SK-N-SH (cell line): Measurements from ENCODE around the gene AGAP1. TPM values are rescaled to one million over a fixed set of nuclear protein-coding genes. Genes with fewer than 3 reads are reported as not detected.

Experiments used
- CTCF ChIA-PET: fragments of 300-600, 350-600 bp; formaldehyde crosslinking; extraction: SDS; loops from one replicate; lab custom pipeline; 2021; lab: Yijun Ruan, JAX
- POLR2A ChIA-PET: fragments of 350-600 bp; sonication (Branson Sonifier 250); formaldehyde crosslinking; extraction: SDS; loops from one replicate; lab custom pipeline; 2020; ENCODE audit warnings: antibody characterized with exemption, inconsistent platforms; lab: Yijun Ruan, JAX
- DNase-seq: peaks from one replicate; pipeline ENCODE4 v3.0.0; 2012
- H2AFZ ChIP-seq: fragments of 200-600 bp; sonication (generic); 2 replicates; pipeline ENCODE4 v1.8.1; 2016; ENCODE audit warnings: antibody characterized with exemption, mild to moderate bottlenecking, low read depth
- H3F3A ChIP-seq: fragments of 200-600 bp; sonication (generic); replicated peaks from 2 replicates; pipeline ENCODE3; 2016; ENCODE audit warnings: antibody characterized with exemption, mild to moderate bottlenecking; ENCODE audit not compliant: insufficient read depth
- H3K27ac ChIP-seq, 2 experiments: fragments of 200-500 bp in 1 of 2; fragments of 200-600 bp in 1 of 2; sonication (Bioruptor generic) in 1 of 2; sonication (generic), shearing (Covaris generic) in 1 of 2; 2 replicates each; pipeline versions ENCODE4 v1.5.1 to v1.6.1; 2014 to 2016; ENCODE audit warnings: low read depth in 2 of 2, inconsistent platforms in 1 of 2, low read length in 1 of 2, mild to moderate bottlenecking in 1 of 2, mixed read lengths in 1 of 2
- H3K27me3 ChIP-seq: fragments of 200-600 bp; sonication (generic), shearing (Covaris generic); 2 replicates; pipeline ENCODE4 v1.6.1; 2016; ENCODE audit warnings: mixed run types; ENCODE audit not compliant: insufficient read depth
- H3K36me3 ChIP-seq, 2 experiments: fragments of 200-500 bp in 1 of 2; fragments of 200-600 bp in 1 of 2; sonication (Bioruptor generic) in 1 of 2; sonication (generic) in 1 of 2; replicated peaks in 1 of 2; 2 replicates each; pipeline versions ENCODE3 to v1.5.1; 2014 to 2016; ENCODE audit warnings: low read length in 1 of 2, mild to moderate bottlenecking in 1 of 2; ENCODE audit not compliant: insufficient read depth in 2 of 2, control insufficient read depth in 1 of 2
- H3K4me1 ChIP-seq, 2 experiments: fragments of 200-500 bp in 1 of 2; fragments of 200-600 bp in 1 of 2; sonication (Bioruptor generic) in 1 of 2; sonication (generic), shearing (Covaris generic) in 1 of 2; 2 replicates each; pipeline versions ENCODE4 v1.5.1 to v1.6.1; 2014 to 2016; ENCODE audit warnings: low read depth in 1 of 2, low read length in 1 of 2, mixed run types in 1 of 2; ENCODE audit not compliant: insufficient read depth in 2 of 2, control insufficient read depth in 1 of 2
- H3K4me2 ChIP-seq: fragments of 200-600 bp; sonication (generic), shearing (Covaris generic); 2 replicates; pipeline ENCODE4 v1.6.1; 2017; ENCODE audit warnings: mixed run types
- H3K4me3 ChIP-seq, 2 experiments: fragments of 200-500 bp in 1 of 2; fragments of 200-600 bp in 1 of 2; sonication (Bioruptor generic) in 1 of 2; sonication (generic), shearing (Covaris generic) in 1 of 2; 2 replicates each; pipeline versions ENCODE4 v1.5.1 to v1.8.1; 2014 to 2016; ENCODE audit warnings: low read depth in 2 of 2, inconsistent platforms in 1 of 2, low read length in 1 of 2, mild to moderate bottlenecking in 1 of 2, mixed read lengths in 1 of 2, moderate library complexity in 1 of 2
- H3K79me2 ChIP-seq: fragments of 200-600 bp; sonication (generic); 2 replicates; pipeline ENCODE4 v1.8.1; 2017; ENCODE audit warnings: mild to moderate bottlenecking; ENCODE audit not compliant: insufficient read depth
- H3K9ac ChIP-seq: fragments of 200-600 bp; sonication (generic); 2 replicates; pipeline ENCODE4 v1.6.1; 2017; ENCODE audit warnings: mixed run types
- H3K9me2 ChIP-seq: fragments of 200-600 bp; sonication (generic); 2 replicates; pipeline ENCODE4 v1.6.1; 2017; ENCODE audit warnings: mixed run types
- H3K9me3 ChIP-seq: fragments of 200-600 bp; sonication (generic); 2 replicates; pipeline ENCODE4 v1.6.1; 2017; ENCODE audit warnings: mixed run types, mild to moderate bottlenecking, moderate library complexity
- H4K20me1 ChIP-seq: fragments of 200-600 bp; sonication (generic); 2 replicates; pipeline ENCODE4 v1.6.1; 2017; ENCODE audit warnings: mild to moderate bottlenecking, mixed run types; ENCODE audit not compliant: insufficient read depth
- CHD2 ChIP-seq: fragments of 150-350 bp; IDR thresholded peaks from 2 replicates; pipeline ENCODE4 v1.6.1; 2018; ENCODE audit warnings: low read length; ENCODE audit not compliant: partially characterized antibody
- EP300 ChIP-seq, 2 experiments: IDR thresholded peaks; 2 replicates each; pipeline versions ENCODE4 v1.4.0 to v1.6.1; 2012; ENCODE audit warnings: borderline replicate concordance in 1 of 2, low read depth in 1 of 2, low read length in 1 of 2
- FOXJ3 ChIP-seq: sonication (generic); formaldehyde crosslinking; IDR thresholded peaks from 2 replicates; pipeline ENCODE4 v1.5.1; 2020; ENCODE audit warnings: mild to moderate bottlenecking, missing genetic modification reagents
- FOXM1 ChIP-seq: IDR thresholded peaks from 2 replicates; pipeline ENCODE4 v1.4.0; 2012; ENCODE audit warnings: low read depth, mild to moderate bottlenecking
- GATA2 ChIP-seq: sonication (generic); formaldehyde crosslinking; IDR thresholded peaks from 2 replicates; pipeline ENCODE4 v1.5.0; 2020; ENCODE audit warnings: mild to moderate bottlenecking, missing genetic modification reagents
- MXI1 ChIP-seq: IDR thresholded peaks from 2 replicates; pipeline ENCODE4 v1.6.1; 2012; ENCODE audit warnings: mild to moderate bottlenecking, low read depth, low read length, improper control_type of control experiment
- NFIC ChIP-seq: IDR thresholded peaks from 2 replicates; pipeline ENCODE4 v1.4.0; 2012; ENCODE audit warnings: borderline replicate concordance
- RAD21 ChIP-seq: IDR thresholded peaks from 2 replicates; pipeline ENCODE4 v1.6.1; 2012; ENCODE audit warnings: mild to moderate bottlenecking, low read length
- RCOR1 ChIP-seq: fragments of 150-350 bp; IDR thresholded peaks from 2 replicates; pipeline ENCODE4 v1.6.1; 2017; ENCODE audit warnings: antibody characterized with exemption, low read length
- RFX5 ChIP-seq: IDR thresholded peaks from 2 replicates; pipeline ENCODE4 v1.6.1; 2012; ENCODE audit warnings: mild to moderate bottlenecking, improper control_type of control experiment, low read length
- TAF1 ChIP-seq: IDR thresholded peaks from 2 replicates; pipeline ENCODE4 v1.6.1; 2012; ENCODE audit warnings: low read depth, mild to moderate bottlenecking, low read length, moderate library complexity, borderline replicate concordance
- TCF12 ChIP-seq: IDR thresholded peaks from 2 replicates; pipeline ENCODE4 v1.4.0; 2012
- TEAD4 ChIP-seq: IDR thresholded peaks from 2 replicates; pipeline ENCODE4 v1.4.0; 2012; ENCODE audit warnings: mild to moderate bottlenecking, borderline replicate concordance; ENCODE audit not compliant: insufficient read depth
- WGBS: methylation state at CpG from one replicate; pipeline ENCODE4 v1.1.6; 2017; ENCODE audit warnings: low lambda C conversion rate; 5-methylcytosine and 5-hydroxymethylcytosine counted together
- polyA plus RNA-seq, 3 experiments: library from polyadenylated mRNA; depleted of rRNA; stranded (reverse); fragments of >200 nt; gene quantifications; 2 replicates each; pipeline ENCODE4 v1.2.3, GENCODE V29; 2012
- TF ChIP-seq, protein P1 (sequence below): IDR thresholded peaks from 2 replicates; pipeline ENCODE4 v1.4.0; 2012; ENCODE audit warnings: low read depth, borderline replicate concordance
- TF ChIP-seq, protein P2 (sequence below): IDR thresholded peaks from 2 replicates; pipeline ENCODE4; 2012
- TF ChIP-seq, protein P3 (sequence below): IDR thresholded peaks from 2 replicates; pipeline ENCODE4 v1.6.1; 2012; ENCODE audit warnings: mild to moderate bottlenecking, low read depth, low read length, moderate library complexity
- TF ChIP-seq, protein P4 (sequence below): fragments of 200-600 bp; sonication (generic); IDR thresholded peaks from 2 replicates; pipeline ENCODE4 v1.6.1; 2017; ENCODE audit warnings: antibody characterized with exemption, mild to moderate bottlenecking, moderate library complexity

Gene AGAP1
- polyA plus RNA-seq, 1 of the 3 experiments (the other 2 are of a cell fraction), result 8.8 TPM

DNA sequence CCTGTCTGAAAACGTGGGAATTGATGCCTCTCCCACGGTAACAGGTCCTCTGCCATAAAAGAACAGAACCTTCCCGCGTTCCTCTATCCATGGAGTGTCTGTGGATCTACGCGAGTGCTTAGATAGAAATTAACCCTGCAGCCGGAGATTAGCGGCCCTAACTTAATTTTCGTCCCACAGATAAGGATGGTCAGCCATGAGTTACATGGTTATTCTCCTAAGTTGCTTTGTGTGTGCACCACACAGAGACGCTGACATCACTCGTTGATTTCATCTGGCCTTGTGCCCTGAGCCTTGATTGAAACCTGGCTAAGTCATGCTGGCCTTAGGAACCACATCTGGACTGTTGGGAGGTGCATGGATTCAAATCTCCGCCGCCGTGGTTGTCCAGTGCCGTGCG lies 542.2 kb downstream of the AGAP1 start:
- TF ChIP-seq FOXJ3 (CRISPR knock-in tag), result peak; percentile 65; the same call in 1 of the 2 replicates
- TF ChIP-seq RAD21, result peak; percentile 29; the same call in 1 of the 2 replicates
- peak; percentile 52 for TF ChIP-seq CHD2
- TF ChIP-seq, protein P1, sequence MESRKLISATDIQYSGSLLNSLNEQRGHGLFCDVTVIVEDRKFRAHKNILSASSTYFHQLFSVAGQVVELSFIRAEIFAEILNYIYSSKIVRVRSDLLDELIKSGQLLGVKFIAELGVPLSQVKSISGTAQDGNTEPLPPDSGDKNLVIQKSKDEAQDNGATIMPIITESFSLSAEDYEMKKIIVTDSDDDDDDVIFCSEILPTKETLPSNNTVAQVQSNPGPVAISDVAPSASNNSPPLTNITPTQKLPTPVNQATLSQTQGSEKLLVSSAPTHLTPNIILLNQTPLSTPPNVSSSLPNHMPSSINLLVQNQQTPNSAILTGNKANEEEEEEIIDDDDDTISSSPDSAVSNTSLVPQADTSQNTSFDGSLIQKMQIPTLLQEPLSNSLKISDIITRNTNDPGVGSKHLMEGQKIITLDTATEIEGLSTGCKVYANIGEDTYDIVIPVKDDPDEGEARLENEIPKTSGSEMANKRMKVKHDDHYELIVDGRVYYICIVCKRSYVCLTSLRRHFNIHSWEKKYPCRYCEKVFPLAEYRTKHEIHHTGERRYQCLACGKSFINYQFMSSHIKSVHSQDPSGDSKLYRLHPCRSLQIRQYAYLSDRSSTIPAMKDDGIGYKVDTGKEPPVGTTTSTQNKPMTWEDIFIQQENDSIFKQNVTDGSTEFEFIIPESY, result no peak
- peak; percentile 49; the same call in 1 of the 2 replicates for TF ChIP-seq MXI1
- peak in 1 of 2 experiments; percentile 85; a peak in 2 of 4 replicates for TF ChIP-seq EP300 (IDR thresholded peaks at IDR 0.05; ENCODE audit: borderline replicate concordance in 1 of 2, low read depth in 1 of 2, low read length in 1 of 2)
- TF ChIP-seq RCOR1, result peak; percentile 97
- peak; percentile 30 for TF ChIP-seq TCF12
- peak; percentile 38; the same call in 1 of the 2 replicates for TF ChIP-seq TEAD4
- TF ChIP-seq GATA2, result peak; percentile 96
- no peak for TF ChIP-seq NFIC
- H3K4me3 ChIP-seq, result no peak overlapping the region
- no peaks in the 10 kb centered on the region for H4K20me1 ChIP-seq
- POLR2A ChIA-PET, result no interaction called here
- no peaks in the 10 kb centered on the region for H3K79me2 ChIP-seq
- no peaks in the 10 kb centered on the region for H3K9me3 ChIP-seq
- CTCF ChIA-PET, result interaction anchor here (0.6 to 1.5 kb wide), 4 partner anchors 142 to 257 kb away, joined by 3 to 6 read pairs (median 3); no protein-coding TSS in a partner anchor
- H3K36me3 ChIP-seq, result no peaks in the 10 kb centered on the region
- H3F3A ChIP-seq, result no peaks in the 10 kb centered on the region
- H3K9me2 ChIP-seq, result no peaks in the 10 kb centered on the region
- no peak overlapping the region for H2AFZ ChIP-seq
- DNase-seq, result peak; percentile 80
- no peak overlapping the region for H3K27ac ChIP-seq
- H3K27me3 ChIP-seq, result no peaks in the 10 kb centered on the region
- no peak overlapping the region for H3K9ac ChIP-seq
- WGBS, result 64% methylated on average over 9 of the region's 16 CpGs
- H3K4me2 ChIP-seq, result no peak overlapping the region
- H3K4me1 ChIP-seq, result peaks cover 0 to 17% of the 10 kb centered on the region in 2 experiments; a peak in 1 of 4 replicates

DNA sequence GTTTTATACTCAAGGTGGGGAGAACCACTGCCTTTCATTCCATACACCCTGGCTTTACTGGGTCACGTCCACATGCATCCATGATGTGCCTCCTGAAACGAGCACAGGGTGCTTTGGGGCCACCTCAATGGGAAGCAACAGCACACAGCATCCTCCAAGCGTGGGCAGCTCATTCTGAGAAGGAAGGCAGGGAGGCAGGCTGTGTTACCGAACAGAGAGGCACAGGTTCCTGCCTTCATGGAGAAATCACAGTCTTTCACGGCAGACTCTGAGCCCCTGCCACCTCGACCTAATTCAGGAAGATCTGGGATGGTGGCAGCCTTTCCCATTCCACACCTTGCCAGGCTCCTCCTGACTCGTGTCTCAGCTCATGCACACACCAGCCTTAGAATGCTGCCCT lies 544.3 kb downstream of the AGAP1 start:
- Histone ChIP-seq H3K9me2 (no peaks in the 10 kb centered on the region), H3K27me3 (no peaks in the 10 kb centered on the region), H2AFZ (no peak overlapping the region), H3F3A (no peaks in the 10 kb centered on the region), H3K4me3 (no peak overlapping the region), H3K4me1 (peaks cover 0 to 17% of the 10 kb centered on the region in 2 experiments; a peak in 1 of 4 replicates), H3K27ac (no peak overlapping the region), H3K9ac (no peak overlapping the region), H4K20me1 (no peaks in the 10 kb centered on the region), H3K79me2 (no peaks in the 10 kb centered on the region), H3K36me3 (peaks cover 0 to 6% of the 10 kb centered on the region in 2 experiments), H3K9me3 (no peaks in the 10 kb centered on the region), H3K4me2 (no peak overlapping the region)
- 82% methylated on average over 7 of the region's 7 CpGs for WGBS
- TF ChIP-seq, protein P1, result no peak
- TF ChIP-seq, protein P2, sequence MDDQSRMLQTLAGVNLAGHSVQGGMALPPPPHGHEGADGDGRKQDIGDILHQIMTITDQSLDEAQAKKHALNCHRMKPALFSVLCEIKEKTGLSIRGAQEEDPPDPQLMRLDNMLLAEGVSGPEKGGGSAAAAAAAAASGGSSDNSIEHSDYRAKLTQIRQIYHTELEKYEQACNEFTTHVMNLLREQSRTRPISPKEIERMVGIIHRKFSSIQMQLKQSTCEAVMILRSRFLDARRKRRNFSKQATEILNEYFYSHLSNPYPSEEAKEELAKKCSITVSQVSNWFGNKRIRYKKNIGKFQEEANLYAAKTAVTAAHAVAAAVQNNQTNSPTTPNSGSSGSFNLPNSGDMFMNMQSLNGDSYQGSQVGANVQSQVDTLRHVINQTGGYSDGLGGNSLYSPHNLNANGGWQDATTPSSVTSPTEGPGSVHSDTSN, result no peak
- TF ChIP-seq RFX5 (no peak), FOXM1 (no peak), RCOR1 (no peak), TAF1 (no peak)
- TF ChIP-seq, protein P3, sequence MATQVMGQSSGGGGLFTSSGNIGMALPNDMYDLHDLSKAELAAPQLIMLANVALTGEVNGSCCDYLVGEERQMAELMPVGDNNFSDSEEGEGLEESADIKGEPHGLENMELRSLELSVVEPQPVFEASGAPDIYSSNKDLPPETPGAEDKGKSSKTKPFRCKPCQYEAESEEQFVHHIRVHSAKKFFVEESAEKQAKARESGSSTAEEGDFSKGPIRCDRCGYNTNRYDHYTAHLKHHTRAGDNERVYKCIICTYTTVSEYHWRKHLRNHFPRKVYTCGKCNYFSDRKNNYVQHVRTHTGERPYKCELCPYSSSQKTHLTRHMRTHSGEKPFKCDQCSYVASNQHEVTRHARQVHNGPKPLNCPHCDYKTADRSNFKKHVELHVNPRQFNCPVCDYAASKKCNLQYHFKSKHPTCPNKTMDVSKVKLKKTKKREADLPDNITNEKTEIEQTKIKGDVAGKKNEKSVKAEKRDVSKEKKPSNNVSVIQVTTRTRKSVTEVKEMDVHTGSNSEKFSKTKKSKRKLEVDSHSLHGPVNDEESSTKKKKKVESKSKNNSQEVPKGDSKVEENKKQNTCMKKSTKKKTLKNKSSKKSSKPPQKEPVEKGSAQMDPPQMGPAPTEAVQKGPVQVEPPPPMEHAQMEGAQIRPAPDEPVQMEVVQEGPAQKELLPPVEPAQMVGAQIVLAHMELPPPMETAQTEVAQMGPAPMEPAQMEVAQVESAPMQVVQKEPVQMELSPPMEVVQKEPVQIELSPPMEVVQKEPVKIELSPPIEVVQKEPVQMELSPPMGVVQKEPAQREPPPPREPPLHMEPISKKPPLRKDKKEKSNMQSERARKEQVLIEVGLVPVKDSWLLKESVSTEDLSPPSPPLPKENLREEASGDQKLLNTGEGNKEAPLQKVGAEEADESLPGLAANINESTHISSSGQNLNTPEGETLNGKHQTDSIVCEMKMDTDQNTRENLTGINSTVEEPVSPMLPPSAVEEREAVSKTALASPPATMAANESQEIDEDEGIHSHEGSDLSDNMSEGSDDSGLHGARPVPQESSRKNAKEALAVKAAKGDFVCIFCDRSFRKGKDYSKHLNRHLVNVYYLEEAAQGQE, result no peak
- TF ChIP-seq, protein P4, sequence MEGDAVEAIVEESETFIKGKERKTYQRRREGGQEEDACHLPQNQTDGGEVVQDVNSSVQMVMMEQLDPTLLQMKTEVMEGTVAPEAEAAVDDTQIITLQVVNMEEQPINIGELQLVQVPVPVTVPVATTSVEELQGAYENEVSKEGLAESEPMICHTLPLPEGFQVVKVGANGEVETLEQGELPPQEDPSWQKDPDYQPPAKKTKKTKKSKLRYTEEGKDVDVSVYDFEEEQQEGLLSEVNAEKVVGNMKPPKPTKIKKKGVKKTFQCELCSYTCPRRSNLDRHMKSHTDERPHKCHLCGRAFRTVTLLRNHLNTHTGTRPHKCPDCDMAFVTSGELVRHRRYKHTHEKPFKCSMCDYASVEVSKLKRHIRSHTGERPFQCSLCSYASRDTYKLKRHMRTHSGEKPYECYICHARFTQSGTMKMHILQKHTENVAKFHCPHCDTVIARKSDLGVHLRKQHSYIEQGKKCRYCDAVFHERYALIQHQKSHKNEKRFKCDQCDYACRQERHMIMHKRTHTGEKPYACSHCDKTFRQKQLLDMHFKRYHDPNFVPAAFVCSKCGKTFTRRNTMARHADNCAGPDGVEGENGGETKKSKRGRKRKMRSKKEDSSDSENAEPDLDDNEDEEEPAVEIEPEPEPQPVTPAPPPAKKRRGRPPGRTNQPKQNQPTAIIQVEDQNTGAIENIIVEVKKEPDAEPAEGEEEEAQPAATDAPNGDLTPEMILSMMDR, result no peak
- POLR2A ChIA-PET, result no interaction called here
- CTCF ChIA-PET, result interaction anchor here (0.8 to 2.0 kb wide), 4 partner anchors 12 to 259 kb away, joined by 3 to 5 read pairs (median 4); no protein-coding TSS in a partner anchor
- DNase-seq, result no peak
